ENCODE measurements around the gene RNF10.

- TF ChIP-seq, protein P1, sequence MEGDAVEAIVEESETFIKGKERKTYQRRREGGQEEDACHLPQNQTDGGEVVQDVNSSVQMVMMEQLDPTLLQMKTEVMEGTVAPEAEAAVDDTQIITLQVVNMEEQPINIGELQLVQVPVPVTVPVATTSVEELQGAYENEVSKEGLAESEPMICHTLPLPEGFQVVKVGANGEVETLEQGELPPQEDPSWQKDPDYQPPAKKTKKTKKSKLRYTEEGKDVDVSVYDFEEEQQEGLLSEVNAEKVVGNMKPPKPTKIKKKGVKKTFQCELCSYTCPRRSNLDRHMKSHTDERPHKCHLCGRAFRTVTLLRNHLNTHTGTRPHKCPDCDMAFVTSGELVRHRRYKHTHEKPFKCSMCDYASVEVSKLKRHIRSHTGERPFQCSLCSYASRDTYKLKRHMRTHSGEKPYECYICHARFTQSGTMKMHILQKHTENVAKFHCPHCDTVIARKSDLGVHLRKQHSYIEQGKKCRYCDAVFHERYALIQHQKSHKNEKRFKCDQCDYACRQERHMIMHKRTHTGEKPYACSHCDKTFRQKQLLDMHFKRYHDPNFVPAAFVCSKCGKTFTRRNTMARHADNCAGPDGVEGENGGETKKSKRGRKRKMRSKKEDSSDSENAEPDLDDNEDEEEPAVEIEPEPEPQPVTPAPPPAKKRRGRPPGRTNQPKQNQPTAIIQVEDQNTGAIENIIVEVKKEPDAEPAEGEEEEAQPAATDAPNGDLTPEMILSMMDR (IDR thresholded peaks at IDR 0.05; ENCODE audit: poor library complexity, severe bottlenecking), result no peak
- TF ChIP-seq EZH2 (IDR thresholded peaks at IDR 0.05; ENCODE audit: borderline replicate concordance, insufficient read depth, low read length, poor library complexity, severe bottlenecking) (no peak), POLR2AphosphoS5 (IDR thresholded peaks at IDR 0.05) (no peak), SMC3 (conservative IDR thresholded peaks at IDR 0.05; ENCODE audit: poor library complexity) (no peak), TAF1 (IDR thresholded peaks at IDR 0.05; ENCODE audit: low read depth) (no peak), RAD21 (conservative IDR thresholded peaks at IDR 0.05) (no peak), EP300 (conservative IDR thresholded peaks at IDR 0.05; ENCODE audit: poor library complexity, severe bottlenecking) (no peak), MXI1 (conservative IDR thresholded peaks at IDR 0.05; ENCODE audit: poor library complexity, severe bottlenecking) (no peak)
- TF ChIP-seq, protein P2, sequence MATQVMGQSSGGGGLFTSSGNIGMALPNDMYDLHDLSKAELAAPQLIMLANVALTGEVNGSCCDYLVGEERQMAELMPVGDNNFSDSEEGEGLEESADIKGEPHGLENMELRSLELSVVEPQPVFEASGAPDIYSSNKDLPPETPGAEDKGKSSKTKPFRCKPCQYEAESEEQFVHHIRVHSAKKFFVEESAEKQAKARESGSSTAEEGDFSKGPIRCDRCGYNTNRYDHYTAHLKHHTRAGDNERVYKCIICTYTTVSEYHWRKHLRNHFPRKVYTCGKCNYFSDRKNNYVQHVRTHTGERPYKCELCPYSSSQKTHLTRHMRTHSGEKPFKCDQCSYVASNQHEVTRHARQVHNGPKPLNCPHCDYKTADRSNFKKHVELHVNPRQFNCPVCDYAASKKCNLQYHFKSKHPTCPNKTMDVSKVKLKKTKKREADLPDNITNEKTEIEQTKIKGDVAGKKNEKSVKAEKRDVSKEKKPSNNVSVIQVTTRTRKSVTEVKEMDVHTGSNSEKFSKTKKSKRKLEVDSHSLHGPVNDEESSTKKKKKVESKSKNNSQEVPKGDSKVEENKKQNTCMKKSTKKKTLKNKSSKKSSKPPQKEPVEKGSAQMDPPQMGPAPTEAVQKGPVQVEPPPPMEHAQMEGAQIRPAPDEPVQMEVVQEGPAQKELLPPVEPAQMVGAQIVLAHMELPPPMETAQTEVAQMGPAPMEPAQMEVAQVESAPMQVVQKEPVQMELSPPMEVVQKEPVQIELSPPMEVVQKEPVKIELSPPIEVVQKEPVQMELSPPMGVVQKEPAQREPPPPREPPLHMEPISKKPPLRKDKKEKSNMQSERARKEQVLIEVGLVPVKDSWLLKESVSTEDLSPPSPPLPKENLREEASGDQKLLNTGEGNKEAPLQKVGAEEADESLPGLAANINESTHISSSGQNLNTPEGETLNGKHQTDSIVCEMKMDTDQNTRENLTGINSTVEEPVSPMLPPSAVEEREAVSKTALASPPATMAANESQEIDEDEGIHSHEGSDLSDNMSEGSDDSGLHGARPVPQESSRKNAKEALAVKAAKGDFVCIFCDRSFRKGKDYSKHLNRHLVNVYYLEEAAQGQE (IDR thresholded peaks at IDR 0.05; ENCODE audit: borderline replicate concordance), result no peak
Observed at GRCh38 chr12:120571299-120571698, 37.1 kb downstream of the RNF10 start.

Measured in neural cell (in vitro differentiated cells).